Stimulated activated CD4-positive, alpha-beta T cell treated with anti-CD3 and anti-CD28 coated beads, Interleukin-2, amount 100 ng/mL, for 24 hours (primary cell): ENCODE data around the gene MLLT6.
"Not testable (repeated sequence)": the region's sequence is repeated elsewhere in the genome, so short reads cannot be mapped to it uniquely, and the experiment has no call there.

Experiments used
- DNase-seq, 2 donors: peaks; one replicate each; pipeline ENCODE4 v3.0.0-alpha.2; 2020

Gene MLLT6

GRCh38 chr17:38709104-38709820 lies 4.2 kb downstream of the MLLT6 start:
- DNase-seq = no peak

DNA sequence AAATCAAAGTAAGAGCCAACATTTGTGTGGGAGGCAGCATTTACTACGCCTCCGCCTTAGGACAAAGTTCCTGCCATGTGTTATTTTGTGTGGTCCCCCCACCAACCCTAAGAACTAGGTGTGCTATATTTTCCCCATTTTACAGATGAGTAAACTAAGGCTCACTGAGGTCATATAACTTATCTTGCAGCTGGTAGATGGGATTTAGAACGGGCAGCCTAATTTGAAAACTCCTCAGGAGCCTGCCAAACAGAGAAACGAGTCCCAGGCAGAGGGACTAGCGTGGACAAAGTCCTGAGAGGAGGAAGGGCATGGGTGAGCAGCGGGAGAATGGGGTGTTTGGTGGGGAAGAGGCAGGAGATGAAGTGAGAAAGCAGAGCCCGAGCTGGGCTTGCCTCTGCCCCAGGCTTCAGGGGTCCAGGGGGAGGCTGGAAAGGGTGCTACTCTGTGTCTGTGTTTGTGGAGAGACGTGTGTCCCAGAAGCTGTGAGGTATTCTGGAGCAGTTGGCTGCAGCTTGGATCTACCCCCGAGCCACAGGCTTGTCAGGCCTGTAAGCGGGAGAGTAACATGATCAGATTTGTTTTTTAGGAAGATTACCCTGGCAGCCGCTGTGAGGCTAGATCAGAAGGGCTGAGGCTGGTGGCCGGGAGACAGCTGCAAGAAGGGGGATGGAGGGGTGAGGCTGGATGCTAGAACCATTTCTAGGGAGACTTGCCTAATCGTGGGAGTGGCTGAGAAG lies 5.0 kb downstream of the MLLT6 start:
- DNase-seq = no peak

DNA sequence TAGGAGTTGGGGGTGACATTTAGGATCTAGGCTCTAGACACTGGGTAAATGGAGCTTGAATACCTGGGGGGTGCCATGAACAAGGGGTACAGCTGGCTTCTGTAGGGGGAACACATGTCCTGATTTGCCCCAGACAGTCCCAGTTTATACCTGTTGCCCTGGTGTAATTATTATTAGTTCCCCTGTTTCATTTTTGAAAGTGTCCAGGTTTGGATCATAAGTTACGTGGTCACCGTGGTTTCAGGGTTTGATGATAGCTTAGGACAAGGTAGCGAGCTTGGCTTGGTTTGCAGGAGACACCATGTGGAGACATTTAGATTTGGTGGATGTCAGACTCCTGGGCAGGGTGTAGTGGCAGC lies 5.5 kb downstream of the MLLT6 start:
- DNase-seq = no peak

GRCh38 chr17:38710985-38711384 lies 5.9 kb downstream of the MLLT6 start:
- no peak for DNase-seq

GRCh38 chr17:38711792-38712571 lies 6.9 kb downstream of the MLLT6 start:
- no peak for DNase-seq

- no peak for DNase-seq
These were observed 7.5 kb downstream of the MLLT6 start for GRCh38 chr17:38712593-38712992.

DNA sequence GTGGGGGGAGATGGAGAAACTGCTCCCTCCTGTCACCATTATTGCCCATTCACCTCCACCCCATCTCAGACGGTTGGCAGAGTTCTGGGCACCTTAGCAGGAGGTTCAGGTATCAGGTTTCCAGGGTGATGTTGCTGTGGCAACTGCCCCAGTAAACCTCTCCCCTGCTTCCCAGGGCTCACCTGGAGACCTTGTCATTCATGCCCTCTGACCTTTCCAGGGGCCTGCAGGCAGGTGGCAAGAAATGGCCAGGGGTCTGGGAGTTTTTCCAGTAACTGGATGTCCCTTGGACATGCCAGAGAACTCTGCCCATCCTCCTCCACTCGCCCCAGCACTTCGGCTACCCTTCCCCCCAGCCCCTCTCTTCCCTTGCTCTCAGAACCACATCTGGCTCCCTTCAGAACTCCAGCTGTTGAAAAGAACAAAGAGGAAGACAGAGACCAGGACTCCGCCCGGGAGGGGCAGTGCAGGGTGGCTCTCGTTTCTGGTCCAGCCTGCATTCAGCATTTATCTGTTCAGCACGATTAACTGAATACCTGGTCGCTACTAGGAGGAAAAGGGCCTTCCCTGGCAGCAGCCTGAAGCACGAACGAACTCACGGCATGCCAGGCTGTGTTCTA lies 8.5 kb downstream of the MLLT6 start:
- DNase-seq = no peak

DNA sequence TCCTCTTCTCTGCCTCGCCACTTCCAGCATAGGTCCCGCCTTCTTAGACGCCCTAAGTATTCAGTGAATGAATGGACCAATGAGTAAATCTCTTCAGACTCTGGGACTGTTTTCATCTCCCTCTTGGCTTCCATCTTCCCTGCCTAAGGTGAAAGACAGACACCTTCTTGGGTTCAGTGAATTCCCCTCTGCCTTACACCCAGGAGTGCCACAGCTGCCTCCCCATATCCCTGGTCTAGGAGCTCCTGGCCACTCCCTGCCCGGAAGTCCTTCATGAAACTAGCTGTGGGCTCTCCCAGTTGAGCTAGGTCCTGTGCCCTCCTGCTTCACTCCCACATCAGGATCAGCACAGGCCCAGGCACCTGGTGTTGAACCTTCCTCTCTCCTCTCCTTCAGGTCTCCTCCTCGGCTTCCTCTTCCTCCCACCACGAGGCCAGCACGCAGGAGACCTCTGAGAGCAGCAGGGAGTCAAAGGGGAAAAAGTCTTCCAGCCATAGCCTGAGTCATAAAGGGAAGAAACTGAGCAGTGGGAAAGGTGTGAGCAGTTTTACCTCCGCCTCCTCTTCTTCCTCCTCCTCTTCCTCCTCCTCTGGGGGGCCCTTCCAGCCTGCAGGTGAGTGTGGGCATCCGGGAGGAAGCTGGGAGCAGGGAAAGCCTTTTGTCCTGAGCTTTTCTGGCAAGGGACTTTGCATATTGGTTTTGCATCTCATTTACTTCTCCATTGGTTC lies 10.3 kb downstream of the MLLT6 start:
- DNase-seq = peak in 1 of 2 donors; percentile 37

- no peak for DNase-seq
These were observed 11.4 kb downstream of the MLLT6 start for GRCh38 chr17:38716368-38717005.

DNA sequence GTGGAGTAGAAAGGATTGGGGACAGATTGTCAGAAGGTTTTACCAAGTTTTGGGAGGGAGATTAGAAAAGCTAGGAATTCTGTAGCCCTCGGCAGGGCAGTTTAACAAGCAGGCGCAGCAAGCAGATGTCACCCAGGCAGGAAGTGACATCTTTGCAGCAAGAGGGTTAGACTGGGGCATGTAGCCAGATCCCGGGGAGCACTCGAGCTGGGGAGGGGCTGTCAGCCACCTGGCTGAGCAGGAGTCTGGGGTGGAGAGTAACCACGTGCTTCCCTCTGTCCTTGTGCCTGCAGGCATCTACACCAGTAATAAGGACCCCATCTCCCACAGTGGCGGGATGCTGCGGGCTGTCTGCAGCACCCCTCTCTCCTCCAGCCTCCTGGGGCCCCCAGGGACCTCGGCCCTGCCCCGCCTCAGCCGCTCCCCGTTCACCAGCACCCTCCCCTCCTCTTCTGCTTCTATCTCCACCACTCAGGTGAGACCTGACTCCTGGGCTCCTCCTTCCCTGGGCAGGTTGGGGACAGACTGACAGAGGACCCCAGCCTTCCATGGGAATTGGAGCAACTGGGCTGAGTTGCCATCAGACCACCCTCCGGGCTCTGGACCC lies 12.2 kb downstream of the MLLT6 start:
- no peak for DNase-seq

DNA sequence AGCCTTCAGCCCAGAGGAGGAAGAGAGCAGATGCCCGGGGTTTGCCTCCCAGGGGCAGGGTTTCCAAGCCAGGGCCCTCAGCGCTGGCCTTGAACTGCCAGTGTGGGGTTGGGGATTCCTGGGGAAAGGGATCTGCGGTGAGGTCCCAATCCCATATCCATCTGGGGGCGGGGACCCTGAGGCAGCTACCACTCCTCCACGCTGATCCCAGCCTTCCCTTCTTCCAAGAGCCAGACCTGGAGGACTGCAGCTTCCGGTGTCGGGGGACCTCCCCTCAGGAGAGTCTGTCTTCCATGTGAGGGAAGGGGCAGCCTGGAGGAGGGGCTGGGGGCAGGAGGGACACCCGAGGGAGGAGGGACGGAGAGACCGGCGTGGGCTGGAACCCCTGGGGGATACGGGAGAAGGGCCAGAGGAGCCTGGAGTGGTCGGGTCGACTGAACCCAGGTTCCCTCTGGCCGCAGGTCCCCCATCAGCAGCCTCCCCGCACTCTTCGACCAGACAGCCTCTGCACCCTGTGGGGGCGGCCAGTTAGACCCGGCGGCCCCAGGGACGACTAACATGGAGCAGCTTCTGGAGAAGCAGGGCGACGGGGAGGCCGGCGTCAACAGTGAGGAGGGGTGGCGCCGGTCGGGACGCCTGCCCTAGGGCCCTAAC lies 14.3 kb downstream of the MLLT6 start:
- no peak for DNase-seq

DNA sequence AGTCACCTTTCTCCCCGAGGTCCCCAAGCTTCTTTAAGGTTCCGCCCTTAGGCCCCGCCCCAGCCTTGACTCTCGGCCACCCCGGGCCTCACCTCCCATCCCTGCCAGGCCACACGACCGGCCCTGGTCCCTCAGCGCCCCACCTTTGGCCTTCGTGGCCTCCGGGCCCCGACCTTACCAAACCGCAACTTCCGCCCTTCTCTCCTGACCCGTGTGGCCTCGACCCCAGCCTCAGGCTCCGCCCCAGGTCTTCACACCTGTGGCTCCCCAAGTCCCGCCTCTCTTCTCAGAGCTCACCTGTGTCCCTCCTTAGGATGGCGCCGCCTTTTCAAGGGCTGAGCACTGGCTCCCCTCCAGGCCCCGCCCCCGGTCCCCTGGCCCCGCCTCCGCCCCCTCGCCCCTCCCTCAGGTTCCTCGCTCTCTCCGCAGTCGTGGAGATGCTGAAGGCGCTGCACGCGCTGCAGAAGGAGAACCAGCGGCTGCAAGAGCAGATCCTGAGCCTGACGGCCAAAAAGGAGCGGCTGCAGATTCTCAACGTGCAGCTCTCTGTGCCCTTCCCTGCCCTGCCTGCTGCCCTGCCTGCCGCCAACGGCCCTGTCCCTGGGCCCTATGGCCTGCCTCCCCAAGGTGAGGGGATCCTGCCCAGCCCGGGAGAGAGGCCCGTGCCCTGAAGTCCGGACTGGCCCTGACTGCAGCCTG lies 15.0 kb downstream of the MLLT6 start:
- no peak for DNase-seq

GRCh38 chr17:38720941-38721340 lies 15.9 kb downstream of the MLLT6 start:
- DNase-seq = no peak

GRCh38 chr17:38721802-38722201 lies 16.7 kb downstream of the MLLT6 start:
- DNase-seq = no peak

- no peak for DNase-seq
These were observed 19.4 kb downstream of the MLLT6 start for GRCh38 chr17:38724337-38724988.

GRCh38 chr17:38725066-38725465 lies 20.0 kb downstream of the MLLT6 start:
- no peak for DNase-seq

DNA sequence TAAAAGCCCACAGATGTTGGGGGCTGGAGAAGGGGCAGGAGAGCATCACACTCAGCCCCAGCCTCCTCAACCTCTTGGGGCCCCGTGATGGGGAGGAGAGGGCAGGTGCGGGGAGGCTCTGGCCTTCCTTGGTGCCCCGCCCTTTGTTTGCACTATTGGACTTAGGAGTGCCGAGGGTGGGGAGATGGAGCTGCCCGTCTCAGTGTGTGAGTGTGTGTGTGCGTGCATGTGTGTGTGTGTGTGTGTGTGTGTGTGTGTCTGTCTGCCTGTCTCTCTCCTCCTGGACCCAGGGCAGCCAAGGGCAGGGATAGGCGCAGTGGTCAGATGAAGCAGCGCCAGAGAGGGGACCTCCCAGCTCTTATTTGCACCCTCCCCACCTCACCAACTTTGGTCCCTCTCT lies 21.1 kb downstream of the MLLT6 start:
- DNase-seq = not testable (repeated sequence)

DNA sequence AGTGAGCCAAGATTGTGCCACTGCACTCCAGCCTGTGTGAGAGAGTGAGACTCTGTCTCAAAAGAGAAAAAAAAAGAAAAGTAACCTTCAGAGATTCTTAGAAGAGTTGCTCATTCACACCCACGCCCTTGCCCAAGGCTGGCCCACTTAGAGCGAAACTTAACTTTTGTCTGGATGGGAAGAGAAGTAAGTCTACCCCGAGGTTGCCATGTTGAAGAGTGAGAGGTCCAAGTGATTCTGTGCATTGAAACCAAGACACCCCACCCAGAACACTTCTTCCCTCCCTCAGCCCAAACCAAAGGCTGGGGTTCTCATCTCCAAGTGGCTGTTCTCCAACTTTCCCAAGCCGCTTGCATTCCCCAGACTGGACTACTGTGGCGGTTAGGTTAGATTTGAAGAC lies 22.7 kb downstream of the MLLT6 start:
- DNase-seq = peak; percentile 78 to 79

- peak; percentile 49 to 60 for DNase-seq
These were observed 23.3 kb downstream of the MLLT6 start for GRCh38 chr17:38728290-38728831.
